CD4-positive, alpha-beta T cell treated with Interferon gamma for 1 hour (primary cell): Measurements from ENCODE around the gene YWHAQ.

Experiments
- DNase-seq: peaks from one replicate; pipeline ENCODE4 v3.0.0-alpha.2; 2020

Gene YWHAQ

GRCh38 chr2:9630736-9631552 is at the start of gene YWHAQ:
TSS of gene YWHAQ (minus strand) at chr2:9630997. CDS start at chr2:9630452, 545 bp downstream.
- peak; percentile 99 for DNase-seq

- DNase-seq: no peak
These were observed 49.3 kb upstream of the YWHAQ start for GRCh38 chr2:9680082-9680481.

- no peak for DNase-seq
These were observed 48.4 kb upstream of the YWHAQ start for GRCh38 chr2:9679218-9679617.

- no peak for DNase-seq
These were observed 47.7 kb upstream of the YWHAQ start for GRCh38 chr2:9678544-9678943.

- no peak for DNase-seq
These were observed 44.9 kb upstream of the YWHAQ start for GRCh38 chr2:9675415-9676351.

- DNase-seq: no peak
These were observed 44.2 kb upstream of the YWHAQ start for GRCh38 chr2:9674891-9675414.

- DNase-seq: no peak
These were observed 43.2 kb upstream of the YWHAQ start for GRCh38 chr2:9673914-9674481.

- no peak for DNase-seq
These were observed 38.0 kb upstream of the YWHAQ start for GRCh38 chr2:9668687-9669345.

GRCh38 chr2:9667826-9668225 is 37.0 kb upstream of the YWHAQ start:
- no peak for DNase-seq

GRCh38 chr2:9666306-9666705 is 35.5 kb upstream of the YWHAQ start:
- DNase-seq: no peak

- DNase-seq: no peak
These were observed 35.1 kb upstream of the YWHAQ start for GRCh38 chr2:9665898-9666297.

- no peak for DNase-seq
These were observed 33.6 kb upstream of the YWHAQ start for GRCh38 chr2:9664365-9664764.

GRCh38 chr2:9663008-9663879 is 32.4 kb upstream of the YWHAQ start:
- DNase-seq: no peak

GRCh38 chr2:9661261-9661660 is 30.5 kb upstream of the YWHAQ start:
- no peak for DNase-seq

- DNase-seq: no peak
These were observed 30.0 kb upstream of the YWHAQ start for GRCh38 chr2:9660781-9661180.

- no peak for DNase-seq
These were observed 29.4 kb upstream of the YWHAQ start for GRCh38 chr2:9660154-9660553.

GRCh38 chr2:9658972-9659371 is 28.2 kb upstream of the YWHAQ start:
- DNase-seq: no peak

GRCh38 chr2:9657731-9658130 is 26.9 kb upstream of the YWHAQ start:
- no peak for DNase-seq

- DNase-seq: no peak
These were observed 26.3 kb upstream of the YWHAQ start for GRCh38 chr2:9657083-9657482.

GRCh38 chr2:9656270-9656766 is 25.5 kb upstream of the YWHAQ start:
- DNase-seq: peak; percentile 42
